ENCODE measurements around the gene CAV2.

Gene CAV2

GRCh38 chr7:116549370-116549769, 49.8 kb downstream of the CAV2 start:
- DNase-seq, result no peak

GRCh38 chr7:116551692-116552091, 52.2 kb downstream of the CAV2 start:
- DNase-seq, result no peak

- DNase-seq, result no peak
These were observed 53.1 kb downstream of the CAV2 start for GRCh38 chr7:116552602-116553001.

- DNase-seq, result no peak
These were observed 53.8 kb downstream of the CAV2 start for GRCh38 chr7:116553168-116553964.

- no peak for DNase-seq
These were observed 54.9 kb downstream of the CAV2 start for GRCh38 chr7:116554436-116554835.

GRCh38 chr7:116554911-116555310, 55.4 kb downstream of the CAV2 start:
- DNase-seq, result no peak

GRCh38 chr7:116557066-116557585, 57.6 kb downstream of the CAV2 start:
- no peak for DNase-seq

GRCh38 chr7:116557901-116558300, 58.4 kb downstream of the CAV2 start:
- DNase-seq, result no peak

Data from activated CD4-positive, CD25-positive, alpha-beta regulatory T cell treated with anti-CD3 and anti-CD28 coated beads, Interleukin-2, amount 50 U/mL, for 72 hours (primary cell).